Activated CD8-positive, alpha-beta memory T cell treated with anti-CD3 and anti-CD28 coated beads for 36 hours (primary cell): Measurements from ENCODE around the gene JPT1. TPM values are rescaled to one million over a fixed set of nuclear protein-coding genes. Genes with fewer than 3 reads are reported as not detected.

Experiments used
- total RNA-seq, 2 experiments: library from RNA; stranded (reverse); gene quantifications; one replicate each; pipeline ENCODE4 v1.2.3, GENCODE V29; 2021

Gene JPT1
- total RNA-seq, 2 experiments from 2014 or later = 233 to 238 TPM

Other genes with a start within 250 kb of the JPT1 start
- not detected for gene USH1G, start 231.3 kb downstream of the JPT1 start, total RNA-seq
- gene OTOP2, start 230.2 kb downstream of the JPT1 start, total RNA-seq = not detected
- gene OTOP3, start 218.6 kb downstream of the JPT1 start, total RNA-seq = not detected
- 1 to 10 TPM in 1 of 2 experiments, under 1 TPM in 1; 0.89 to 1.9 TPM for gene HID1, start 181.8 kb downstream of the JPT1 start, total RNA-seq
- gene CDR2L, start 166.9 kb downstream of the JPT1 start, total RNA-seq = 1 to 10 TPM; 1.8 to 2.0 TPM
- 10 to 100 TPM; 65.5 to 66.5 TPM for gene MRPL58, start 141.8 kb downstream of the JPT1 start, total RNA-seq
- 100 to 1,000 TPM; 175 to 181 TPM for gene ATP5PD, start 107.5 kb downstream of the JPT1 start, total RNA-seq
- gene KCTD2, start 107.3 kb downstream of the JPT1 start, total RNA-seq = 10 to 100 TPM; 16.8 to 19.1 TPM
- 1 to 10 TPM; 2.3 to 2.8 TPM for gene SLC16A5, start 66.6 kb downstream of the JPT1 start, total RNA-seq
- 10 to 100 TPM; 10.8 to 11.8 TPM for gene ARMC7, start 44.5 kb downstream of the JPT1 start, total RNA-seq
- 10 to 100 TPM; 77.0 to 81.4 TPM for gene NT5C, start 22.8 kb downstream of the JPT1 start, total RNA-seq
- gene SUMO2, start 28.4 kb upstream of the JPT1 start, total RNA-seq = 100 to 1,000 TPM; 634 to 647 TPM
- 100 to 1,000 TPM; 141 to 151 TPM for gene NUP85, start 51.2 kb upstream of the JPT1 start, total RNA-seq
- gene GGA3, start 107.1 kb upstream of the JPT1 start, total RNA-seq = 10 to 100 TPM; 67.5 to 68.8 TPM
- gene MRPS7, start 107.4 kb upstream of the JPT1 start, total RNA-seq = 100 to 1,000 TPM in 1 of 2 experiments, 10 to 100 TPM in 1; 98.9 to 102 TPM
- gene MIF4GD, start 116.7 kb upstream of the JPT1 start, total RNA-seq = 10 to 100 TPM; 42.4 to 43.9 TPM
- 100 to 1,000 TPM; 136 to 141 TPM for gene SLC25A19, start 134.9 kb upstream of the JPT1 start, total RNA-seq